BLaER1 treated with 17β-estradiol and CSF1 and Interleukin-3, amounts not matched to agents 10 nM and 100 nM (cell line): Measurements from ENCODE around the gene RDH11.

Experiments used
- H3K27ac ChIP-seq, 11 experiments: shearing (Covaris generic); formaldehyde crosslinking; 2 replicates each; pipeline ENCODE4 v1.8.1; 2022
- H3K27me3 ChIP-seq, 11 experiments: shearing (Covaris generic); formaldehyde crosslinking; 2 replicates each; pipeline ENCODE4 v1.8.1; 2022
- H3K36me3 ChIP-seq, 11 experiments: shearing (Covaris generic); formaldehyde crosslinking; 2 replicates each; pipeline ENCODE4 v1.8.1; 2022
- H3K4me1 ChIP-seq, 10 experiments: shearing (Covaris generic); formaldehyde crosslinking; 2 replicates each; pipeline ENCODE4 v1.8.1; 2022
- H3K4me2 ChIP-seq, 11 experiments: shearing (Covaris generic); formaldehyde crosslinking; 2 replicates each; pipeline ENCODE4 v1.8.1; 2022
- H3K4me3 ChIP-seq, 10 experiments: shearing (Covaris generic); formaldehyde crosslinking; 2 replicates each; pipeline ENCODE4 v1.8.1; 2022
- H3K9ac ChIP-seq, 11 experiments: shearing (Covaris generic); formaldehyde crosslinking; 2 replicates each; pipeline ENCODE4 v1.8.1; 2022
- H3K9me3 ChIP-seq, 11 experiments: shearing (Covaris generic); formaldehyde crosslinking; replicated peaks in 1 of 11; 2 replicates each; pipeline ENCODE4 v1.8.1; 2022
- H4K20me1 ChIP-seq, 11 experiments: shearing (Covaris generic); formaldehyde crosslinking; 2 replicates each; pipeline ENCODE4 v1.8.1; 2022
- Cebpa-rat ChIP-seq, 11 experiments: shearing (Covaris generic); IDR thresholded peaks; 2 replicates each; pipeline ENCODE4 v1.8.1; 2022

Gene RDH11

DNA sequence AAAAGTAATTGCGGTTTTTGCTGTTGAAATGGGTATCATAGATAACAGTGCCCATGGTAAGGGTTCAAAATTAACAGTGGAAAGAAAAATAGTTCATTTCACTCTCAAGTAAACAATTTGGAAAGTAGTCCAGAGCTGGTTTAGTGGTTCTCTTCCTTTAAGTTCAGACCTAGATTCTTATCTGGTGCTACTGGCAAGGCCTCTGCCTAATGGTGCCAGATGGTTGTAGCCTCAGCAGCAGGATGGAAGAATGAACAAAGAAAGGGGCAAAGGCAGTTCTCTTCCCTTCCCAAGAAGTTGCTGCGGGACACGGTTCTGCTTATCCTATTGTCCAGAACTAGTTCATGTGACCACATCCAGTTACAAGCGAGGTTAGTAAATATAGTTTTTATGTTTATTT lies 65.4 kb downstream of the RDH11 start:
- H3K36me3 ChIP-seq: peaks cover 0 to 22% (median 0%) of the 10 kb centered on the region in 11 experiments; a peak in 3 of 22 replicates
- TF ChIP-seq Cebpa-rat (IDR thresholded peaks at IDR 0.05): no peak
- no peaks in the 10 kb centered on the region for H3K4me1 ChIP-seq
- no peak overlapping the region for H3K9ac ChIP-seq
- no peak overlapping the region for H3K4me3 ChIP-seq
- H3K27me3 ChIP-seq: no peaks in the 10 kb centered on the region
- no peak overlapping the region for H3K27ac ChIP-seq
- H3K4me2 ChIP-seq: no peak overlapping the region
- H3K9me3 ChIP-seq: no peaks in the 10 kb centered on the region
- 0 out of 22 replicates have a peak, but pooled peaks cover 0 to 2% (median 0%) of the 10 kb centered on the region in 11 experiments for H4K20me1 ChIP-seq

- Histone ChIP-seq H3K36me3 (peaks cover 0 to 10% (median 0%) of the 10 kb centered on the region in 11 experiments; a peak in 3 of 22 replicates), H3K4me2 (no peak overlapping the region), H3K27ac (no peak overlapping the region), H3K9ac (no peak overlapping the region), H3K4me1 (peaks cover 6 to 22% (median 11%) of the 10 kb centered on the region in 10 experiments; a peak in 19 of 20 replicates), H3K4me3 (no peak overlapping the region), H3K27me3 (no peaks in the 10 kb centered on the region), H4K20me1 (0 out of 22 replicates have a peak, but pooled peaks cover 0 to 2% (median 0%) of the 10 kb centered on the region in 11 experiments), H3K9me3 (peaks cover 0 to 5% (median 0%) of the 10 kb centered on the region in 11 experiments; a peak in 1 of 22 replicates)
- TF ChIP-seq Cebpa-rat (IDR thresholded peaks at IDR 0.05): no peak
Measured at GRCh38 chr14:67627519-67627918, 68.0 kb downstream of the RDH11 start.
